Activated naive CD8-positive, alpha-beta T cell treated with anti-CD3 and anti-CD28 coated beads, Interleukin-2, amount 50 U/mL, for 24 hours (primary cell): Measurements from ENCODE around the gene SLC18A2.
"Not testable (repeated sequence)": the region's sequence is repeated elsewhere in the genome, so short reads cannot be mapped to it uniquely, and the experiment has no call there.

ENCODE experiments used
- ATAC-seq: fragments of 150-1000 bp; cut with Tn5 transposase; one replicate; pipeline ENCODE4 v1.10.0; 2021
- DNase-seq: peaks from one replicate; pipeline ENCODE4 v3.0.0; 2021
- H3K27ac Mint-ChIP-seq: one replicate; pipeline ENCODE4 v1.8.0; 2021; ENCODE audit warnings: mild to moderate bottlenecking, mixed read lengths
- H3K27me3 Mint-ChIP-seq: one replicate; pipeline ENCODE4 v1.8.0; 2021; ENCODE audit warnings: mixed read lengths
- H3K36me3 Mint-ChIP-seq: one replicate; pipeline ENCODE4 v1.8.0; 2021; ENCODE audit warnings: low read depth, mixed read lengths
- H3K4me1 Mint-ChIP-seq: one replicate; pipeline ENCODE4 v1.8.0; 2021; ENCODE audit warnings: mixed read lengths
- H3K4me3 Mint-ChIP-seq: one replicate; pipeline ENCODE4 v1.8.0; 2021; ENCODE audit warnings: mild to moderate bottlenecking, moderate library complexity, mixed read lengths
- H3K9me3 Mint-ChIP-seq: one replicate; pipeline ENCODE4 v1.8.0; 2021; ENCODE audit warnings: mixed read lengths

The SLC18A2 gene

GRCh38 chr10:117294735-117295134, 53.8 kb downstream of the SLC18A2 start:
- Mint-ChIP-seq H3K4me3 (no peak overlapping the region), H3K27me3 (no peaks in the 10 kb centered on the region), H3K4me1 (peaks cover 3% of the 10 kb centered on the region), H3K9me3 (no peaks in the 10 kb centered on the region), H3K36me3 (peaks cover 16% of the 10 kb centered on the region), H3K27ac (no peak overlapping the region)
- no peak for DNase-seq
- no peak for ATAC-seq

GRCh38 chr10:117298219-117298618, 57.3 kb downstream of the SLC18A2 start:
- peaks cover 3% of the 10 kb centered on the region for H3K4me1 Mint-ChIP-seq
- H3K9me3 Mint-ChIP-seq: peaks cover 10% of the 10 kb centered on the region
- peaks cover 35% of the 10 kb centered on the region for H3K36me3 Mint-ChIP-seq
- ATAC-seq (no peak), DNase-seq (no peak)
- H3K27ac Mint-ChIP-seq: no peak overlapping the region
- no peaks in the 10 kb centered on the region for H3K27me3 Mint-ChIP-seq
- H3K4me3 Mint-ChIP-seq: no peak overlapping the region

GRCh38 chr10:117299435-117299834, 58.5 kb downstream of the SLC18A2 start:
- DNase-seq (no peak), ATAC-seq (no peak)
- peaks cover 12% of the 10 kb centered on the region for H3K9me3 Mint-ChIP-seq
- no peak overlapping the region for H3K4me3 Mint-ChIP-seq
- no peaks in the 10 kb centered on the region for H3K27me3 Mint-ChIP-seq
- H3K4me1 Mint-ChIP-seq: no peaks in the 10 kb centered on the region
- H3K36me3 Mint-ChIP-seq: peaks cover 43% of the 10 kb centered on the region
- no peak overlapping the region for H3K27ac Mint-ChIP-seq

GRCh38 chr10:117300671-117301070, 59.8 kb downstream of the SLC18A2 start:
- no peak for ATAC-seq
- Mint-ChIP-seq H3K9me3 (peaks cover 16% of the 10 kb centered on the region), H3K36me3 (peaks cover 44% of the 10 kb centered on the region), H3K27me3 (no peaks in the 10 kb centered on the region), H3K27ac (no peak overlapping the region), H3K4me3 (no peak overlapping the region), H3K4me1 (no peaks in the 10 kb centered on the region)
- DNase-seq: no peak

GRCh38 chr10:117303451-117303850, 62.5 kb downstream of the SLC18A2 start:
- H3K4me3 Mint-ChIP-seq, H3K27ac Mint-ChIP-seq, DNase-seq, ATAC-seq, H3K4me1 Mint-ChIP-seq, H3K27me3 Mint-ChIP-seq: not testable (repeated sequence)
- H3K36me3 Mint-ChIP-seq: peaks cover 45% of the 10 kb centered on the region
- H3K9me3 Mint-ChIP-seq: peaks cover 16% of the 10 kb centered on the region

GRCh38 chr10:117306674-117307073, 65.8 kb downstream of the SLC18A2 start:
- Mint-ChIP-seq H3K4me3 (no peak overlapping the region), H3K4me1 (peaks cover 14% of the 10 kb centered on the region), H3K27me3 (no peaks in the 10 kb centered on the region), H3K9me3 (peaks cover 14% of the 10 kb centered on the region), H3K36me3 (peaks cover 41% of the 10 kb centered on the region), H3K27ac (no peak overlapping the region)
- DNase-seq (no peak), ATAC-seq (no peak)

GRCh38 chr10:117311261-117311660, 70.3 kb downstream of the SLC18A2 start:
- H3K36me3 Mint-ChIP-seq: peaks cover 32% of the 10 kb centered on the region
- no peak overlapping the region for H3K4me3 Mint-ChIP-seq
- peak; percentile 36 for ATAC-seq
- H3K4me1 Mint-ChIP-seq: peaks cover 21% of the 10 kb centered on the region
- H3K9me3 Mint-ChIP-seq: no peaks in the 10 kb centered on the region
- DNase-seq: no peak
- no peak overlapping the region for H3K27ac Mint-ChIP-seq
- no peaks in the 10 kb centered on the region for H3K27me3 Mint-ChIP-seq

GRCh38 chr10:117312430-117312829, 71.5 kb downstream of the SLC18A2 start:
- no peak overlapping the region for H3K4me3 Mint-ChIP-seq
- peaks cover 21% of the 10 kb centered on the region for H3K4me1 Mint-ChIP-seq
- H3K9me3 Mint-ChIP-seq: no peaks in the 10 kb centered on the region
- H3K27ac Mint-ChIP-seq: no peak overlapping the region
- peaks cover 32% of the 10 kb centered on the region for H3K36me3 Mint-ChIP-seq
- no peak for DNase-seq
- no peak for ATAC-seq
- H3K27me3 Mint-ChIP-seq: no peaks in the 10 kb centered on the region

GRCh38 chr10:117313641-117314040, 72.7 kb downstream of the SLC18A2 start:
- no peak overlapping the region for H3K4me3 Mint-ChIP-seq
- ATAC-seq (no peak), DNase-seq (no peak)
- H3K27me3 Mint-ChIP-seq: no peaks in the 10 kb centered on the region
- H3K4me1 Mint-ChIP-seq: peaks cover 21% of the 10 kb centered on the region
- H3K27ac Mint-ChIP-seq: no peak overlapping the region
- peaks cover 39% of the 10 kb centered on the region for H3K36me3 Mint-ChIP-seq
- no peaks in the 10 kb centered on the region for H3K9me3 Mint-ChIP-seq

GRCh38 chr10:117316701-117317100, 75.8 kb downstream of the SLC18A2 start:
- Mint-ChIP-seq H3K4me1 (peaks cover 6% of the 10 kb centered on the region), H3K4me3 (no peak overlapping the region), H3K27ac (no peak overlapping the region), H3K27me3 (no peaks in the 10 kb centered on the region), H3K36me3 (peaks cover 27% of the 10 kb centered on the region), H3K9me3 (no peaks in the 10 kb centered on the region)
- ATAC-seq: no peak
- no peak for DNase-seq

GRCh38 chr10:117318909-117319308, 78.0 kb downstream of the SLC18A2 start:
- H3K4me1 Mint-ChIP-seq: peaks cover 1% of the 10 kb centered on the region
- ATAC-seq: no peak
- DNase-seq: no peak

GRCh38 chr10:117320050-117320665, 79.2 kb downstream of the SLC18A2 start:
- H3K4me3 Mint-ChIP-seq: no peak overlapping the region
- DNase-seq (no peak), ATAC-seq (no peak)
- no peaks in the 10 kb centered on the region for H3K27me3 Mint-ChIP-seq
- no peak overlapping the region for H3K27ac Mint-ChIP-seq
- peaks cover 9% of the 10 kb centered on the region for H3K36me3 Mint-ChIP-seq
- no peaks in the 10 kb centered on the region for H3K4me1 Mint-ChIP-seq
- no peaks in the 10 kb centered on the region for H3K9me3 Mint-ChIP-seq

More at GRCh38 chr10:117318909-117319308, 78.0 kb downstream of the SLC18A2 start:
- H3K27me3 Mint-ChIP-seq: no peaks in the 10 kb centered on the region
- no peak overlapping the region for H3K4me3 Mint-ChIP-seq
- H3K36me3 Mint-ChIP-seq: peaks cover 14% of the 10 kb centered on the region
- no peak overlapping the region for H3K27ac Mint-ChIP-seq
- no peaks in the 10 kb centered on the region for H3K9me3 Mint-ChIP-seq

GRCh38 chr10:117322260-117322659, 81.3 kb downstream of the SLC18A2 start:
- ATAC-seq: no peak
- H3K27ac Mint-ChIP-seq: no peak overlapping the region
- no peak for DNase-seq
- no peaks in the 10 kb centered on the region for H3K4me1 Mint-ChIP-seq
- no peaks in the 10 kb centered on the region for H3K9me3 Mint-ChIP-seq
- peaks cover 13% of the 10 kb centered on the region for H3K36me3 Mint-ChIP-seq
- no peak overlapping the region for H3K4me3 Mint-ChIP-seq
- no peaks in the 10 kb centered on the region for H3K27me3 Mint-ChIP-seq

GRCh38 chr10:117324367-117324766, 83.5 kb downstream of the SLC18A2 start:
- Mint-ChIP-seq H3K4me1 (peaks cover 2% of the 10 kb centered on the region), H3K27me3 (no peaks in the 10 kb centered on the region), H3K27ac (no peak overlapping the region), H3K36me3 (peaks cover 14% of the 10 kb centered on the region), H3K9me3 (no peaks in the 10 kb centered on the region), H3K4me3 (no peak overlapping the region)
- ATAC-seq (no peak), DNase-seq (no peak)

- Mint-ChIP-seq H3K27me3 (no peaks in the 10 kb centered on the region), H3K4me3 (no peak overlapping the region), H3K27ac (no peak overlapping the region), H3K36me3 (peaks cover 25% of the 10 kb centered on the region), H3K9me3 (no peaks in the 10 kb centered on the region), H3K4me1 (peaks cover 6% of the 10 kb centered on the region)
- no peak for DNase-seq
- ATAC-seq: no peak
These were observed 86.3 kb downstream of the SLC18A2 start for GRCh38 chr10:117327262-117327661.
